Measurements from ENCODE around the gene SKAP2. TPM values are rescaled to one million over a fixed set of nuclear protein-coding genes. Genes with fewer than 3 reads are reported as not detected.
A peak's percentile ranks its signal among the peaks of the same experiment; 100 is the strongest.
"Not testable (repeated sequence)": the region's sequence is repeated elsewhere in the genome, so short reads cannot be mapped to it uniquely, and the experiment has no call there.

SKAP2 gene
- total and polyA plus RNA-seq, 9 donors, result 6.3 to 15.1 (median 9.6) TPM

GRCh38 chr7:26842897-26843296 is 21.5 kb downstream of the SKAP2 start:
- Histone ChIP-seq H3K4me1 (ENCODE audit: control insufficient read depth, insufficient read depth, low read length) (no peaks in the 10 kb centered on the region), H3K9me3 (replicated peaks; ENCODE audit: control insufficient read depth, low read depth, low read length) (no peaks in the 10 kb centered on the region), H3K27ac (ENCODE audit: low read length) (no peak overlapping the region), H3K27me3 (ENCODE audit: control insufficient read depth, insufficient read depth, low read length) (peaks cover 6% of the 10 kb centered on the region), H3K4me3 (ENCODE audit: low read length) (no peak overlapping the region), H3K36me3 (ENCODE audit: control insufficient read depth, insufficient read depth, low read length) (no peaks in the 10 kb centered on the region)
- DNase-seq, result peak; percentile 77
- no CpG with 5 or more reads among the region's 2 CpGs for WGBS (ENCODE audit: insufficient coverage)

GRCh38 chr7:26841003-26841739 is 23.2 kb downstream of the SKAP2 start:
- Histone ChIP-seq H3K9me3 (replicated peaks; ENCODE audit: control insufficient read depth, low read depth, low read length) (no peaks in the 10 kb centered on the region), H3K27ac (ENCODE audit: low read length) (no peak overlapping the region), H3K27me3 (ENCODE audit: control insufficient read depth, insufficient read depth, low read length) (peaks cover 4% of the 10 kb centered on the region), H3K4me1 (ENCODE audit: control insufficient read depth, insufficient read depth, low read length) (no peaks in the 10 kb centered on the region), H3K4me3 (ENCODE audit: low read length) (no peak overlapping the region), H3K36me3 (ENCODE audit: control insufficient read depth, insufficient read depth, low read length) (no peaks in the 10 kb centered on the region)
- 50% methylated on average over 1 of the region's 4 CpGs for WGBS (ENCODE audit: insufficient coverage)
- DNase-seq, result no peak

- not testable (repeated sequence) for H3K9me3 ChIP-seq (replicated peaks; ENCODE audit: control insufficient read depth, low read depth, low read length); H3K4me3 ChIP-seq (ENCODE audit: low read length); H3K27ac ChIP-seq (ENCODE audit: low read length); DNase-seq; H3K36me3 ChIP-seq (ENCODE audit: control insufficient read depth, insufficient read depth, low read length); H3K4me1 ChIP-seq (ENCODE audit: control insufficient read depth, insufficient read depth, low read length); H3K27me3 ChIP-seq (ENCODE audit: control insufficient read depth, insufficient read depth, low read length)
- no CpG with 5 or more reads among the region's 3 CpGs for WGBS (ENCODE audit: insufficient coverage)
Measured at GRCh38 chr7:26836793-26837192, 27.6 kb downstream of the SKAP2 start.

GRCh38 chr7:26815426-26815825 is 49.0 kb downstream of the SKAP2 start:
- peak; percentile 3 for DNase-seq
- no peak overlapping the region for H3K27ac ChIP-seq (ENCODE audit: low read length)
- H3K4me3 ChIP-seq (ENCODE audit: low read length), result no peak overlapping the region
- no CpG with 5 or more reads among the region's 3 CpGs for WGBS (ENCODE audit: insufficient coverage)
- no peaks in the 10 kb centered on the region for H3K27me3 ChIP-seq (ENCODE audit: control insufficient read depth, insufficient read depth, low read length)
- no peaks in the 10 kb centered on the region for H3K4me1 ChIP-seq (ENCODE audit: control insufficient read depth, insufficient read depth, low read length)
- no peaks in the 10 kb centered on the region for H3K9me3 ChIP-seq (replicated peaks; ENCODE audit: control insufficient read depth, low read depth, low read length)
- H3K36me3 ChIP-seq (ENCODE audit: control insufficient read depth, insufficient read depth, low read length), result no peaks in the 10 kb centered on the region

GRCh38 chr7:26813432-26813831 is 51.0 kb downstream of the SKAP2 start:
- DNase-seq, result peak; percentile 46
- H3K4me1 ChIP-seq (ENCODE audit: control insufficient read depth, insufficient read depth, low read length), result no peaks in the 10 kb centered on the region
- H3K9me3 ChIP-seq (replicated peaks; ENCODE audit: control insufficient read depth, low read depth, low read length), result no peaks in the 10 kb centered on the region
- H3K4me3 ChIP-seq (ENCODE audit: low read length), result no peak overlapping the region
- H3K27me3 ChIP-seq (ENCODE audit: control insufficient read depth, insufficient read depth, low read length), result no peaks in the 10 kb centered on the region
- no peaks in the 10 kb centered on the region for H3K36me3 ChIP-seq (ENCODE audit: control insufficient read depth, insufficient read depth, low read length)
- no peak overlapping the region for H3K27ac ChIP-seq (ENCODE audit: low read length)
- 50% methylated on average over 1 of the region's 2 CpGs for WGBS (ENCODE audit: insufficient coverage)

GRCh38 chr7:26794541-26794940 is 69.8 kb downstream of the SKAP2 start:
- Histone ChIP-seq H3K4me1 (ENCODE audit: control insufficient read depth, insufficient read depth, low read length) (no peaks in the 10 kb centered on the region), H3K9me3 (replicated peaks; ENCODE audit: control insufficient read depth, low read depth, low read length) (no peaks in the 10 kb centered on the region), H3K27ac (ENCODE audit: low read length) (no peak overlapping the region), H3K36me3 (ENCODE audit: control insufficient read depth, insufficient read depth, low read length) (no peaks in the 10 kb centered on the region), H3K27me3 (ENCODE audit: control insufficient read depth, insufficient read depth, low read length) (no peaks in the 10 kb centered on the region), H3K4me3 (ENCODE audit: low read length) (no peak overlapping the region)
- WGBS (ENCODE audit: insufficient coverage), result no CpG with 5 or more reads among the region's 2 CpGs
- no peak for DNase-seq

- no peak overlapping the region for H3K4me3 ChIP-seq (ENCODE audit: low read length)
- no peak for DNase-seq
- H3K9me3 ChIP-seq (replicated peaks; ENCODE audit: control insufficient read depth, low read depth, low read length), result no peaks in the 10 kb centered on the region
- H3K27ac ChIP-seq (ENCODE audit: low read length), result no peak overlapping the region
- H3K4me1 ChIP-seq (ENCODE audit: control insufficient read depth, insufficient read depth, low read length), result no peaks in the 10 kb centered on the region
- no peaks in the 10 kb centered on the region for H3K36me3 ChIP-seq (ENCODE audit: control insufficient read depth, insufficient read depth, low read length)
- H3K27me3 ChIP-seq (ENCODE audit: control insufficient read depth, insufficient read depth, low read length), result no peaks in the 10 kb centered on the region
Measured at GRCh38 chr7:26792576-26792975, 71.8 kb downstream of the SKAP2 start.

- Histone ChIP-seq H3K4me3 (ENCODE audit: low read length) (no peak overlapping the region), H3K36me3 (ENCODE audit: control insufficient read depth, insufficient read depth, low read length) (no peaks in the 10 kb centered on the region), H3K4me1 (ENCODE audit: control insufficient read depth, insufficient read depth, low read length) (no peaks in the 10 kb centered on the region), H3K27me3 (ENCODE audit: control insufficient read depth, insufficient read depth, low read length) (no peaks in the 10 kb centered on the region), H3K9me3 (replicated peaks; ENCODE audit: control insufficient read depth, low read depth, low read length) (no peaks in the 10 kb centered on the region), H3K27ac (ENCODE audit: low read length) (no peak overlapping the region)
- no peak for DNase-seq
Measured at GRCh38 chr7:26792006-26792405, 72.4 kb downstream of the SKAP2 start.

GRCh38 chr7:26789481-26790184 is 74.8 kb downstream of the SKAP2 start:
- DNase-seq, result peak; percentile 32
- H3K27ac ChIP-seq (ENCODE audit: low read length), result no peak overlapping the region
- H3K4me1 ChIP-seq (ENCODE audit: control insufficient read depth, insufficient read depth, low read length), result no peaks in the 10 kb centered on the region
- H3K4me3 ChIP-seq (ENCODE audit: low read length), result no peak overlapping the region
- WGBS (ENCODE audit: insufficient coverage), result no CpG with 5 or more reads among the region's 5 CpGs
- no peaks in the 10 kb centered on the region for H3K36me3 ChIP-seq (ENCODE audit: control insufficient read depth, insufficient read depth, low read length)
- H3K27me3 ChIP-seq (ENCODE audit: control insufficient read depth, insufficient read depth, low read length), result no peaks in the 10 kb centered on the region
- H3K9me3 ChIP-seq (replicated peaks; ENCODE audit: control insufficient read depth, low read depth, low read length), result no peaks in the 10 kb centered on the region

GRCh38 chr7:26787701-26788100 is 76.7 kb downstream of the SKAP2 start:
- no peak overlapping the region for H3K4me3 ChIP-seq (ENCODE audit: low read length)
- H3K36me3 ChIP-seq (ENCODE audit: control insufficient read depth, insufficient read depth, low read length), result no peaks in the 10 kb centered on the region
- H3K9me3 ChIP-seq (replicated peaks; ENCODE audit: control insufficient read depth, low read depth, low read length), result no peaks in the 10 kb centered on the region
- no peak overlapping the region for H3K27ac ChIP-seq (ENCODE audit: low read length)
- no peaks in the 10 kb centered on the region for H3K4me1 ChIP-seq (ENCODE audit: control insufficient read depth, insufficient read depth, low read length)
- H3K27me3 ChIP-seq (ENCODE audit: control insufficient read depth, insufficient read depth, low read length), result no peaks in the 10 kb centered on the region
- WGBS (ENCODE audit: insufficient coverage), result 83% methylated on average over 1 of the region's 6 CpGs
- peak; percentile 2 for DNase-seq
